Lower leg skin (tissue), 4 donors: Measurements from ENCODE around the gene ZCCHC2. TPM values are rescaled to one million over a fixed set of nuclear protein-coding genes. Genes with fewer than 3 reads are reported as not detected.

Experiments
- DNase-seq, 2 donors: peaks; one replicate each; pipeline ENCODE4 v3.0.0-alpha.2; 2019; ENCODE audit warnings: low spot score in 2 of 2
- H3K4me3 ChIP-seq: fragments of 200-600 bp; sonication (generic); 2 replicates; pipeline ENCODE4 v1.5.1; 2017; ENCODE audit warnings: mild to moderate bottlenecking, low read depth; ENCODE audit not compliant: poor library complexity, severe bottlenecking
- POLR2A ChIP-seq, 2 donors: fragments of 450-650 bp; IDR thresholded peaks; one replicate each; pipeline ENCODE4 v1.6.1; 2016 to 2017; ENCODE audit warnings: antibody characterized with exemption in 2 of 2, mild to moderate bottlenecking in 1 of 2, moderate library complexity in 1 of 2
- WGBS, 2 donors: methylation state at CpG; one replicate each; pipeline ENCODE4 v1.1.5; 2018; 5-methylcytosine and 5-hydroxymethylcytosine counted together
- intact Hi-C: fragments of 100-400 bp; cut with DNase I; formaldehyde crosslinking; loops from one replicate; pipeline ENCODE4 v1.15.0; 2023; ENCODE audit warnings: low total_unique reads
- total RNA-seq, 4 donors: library from RNA; depleted of rRNA; stranded (reverse); fragments of >200 nt; gene quantifications; one replicate each; pipeline ENCODE4 v1.1.0, GENCODE V29; 2016
- TF ChIP-seq, protein P1 (sequence below), 3 donors: fragments of 450-650 bp; IDR thresholded peaks; one replicate each; pipeline ENCODE4 v1.5.1; 2016; ENCODE audit warnings: antibody characterized with exemption in 3 of 3, mild to moderate bottlenecking in 3 of 3, moderate library complexity in 2 of 3

The ZCCHC2 gene
- total RNA-seq, 4 donors from 2014 or later, result 23.0 to 34.1 (median 27.8) TPM

DNA sequence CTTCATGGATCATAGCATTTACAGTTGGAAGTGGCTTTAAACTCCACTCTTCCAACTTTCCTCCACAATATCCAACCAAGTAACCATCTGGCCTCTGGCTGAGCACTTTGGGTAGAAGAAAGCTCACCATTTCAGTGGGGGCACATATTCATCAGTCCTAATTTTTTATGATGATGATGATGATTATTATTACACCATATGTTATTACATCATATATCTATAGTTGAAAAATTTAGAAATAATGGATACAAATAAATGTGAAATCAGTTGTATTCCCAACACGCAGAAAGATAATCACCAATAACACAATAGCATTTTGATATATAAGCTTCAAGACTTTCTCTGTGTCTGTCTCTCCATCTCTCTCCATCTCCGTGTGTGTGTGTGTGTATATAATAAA lies 26.6 kb upstream of the ZCCHC2 start:
- intact Hi-C loops, result no loop called here
- WGBS, 2 donors, result 96% methylated on average over 2 of the region's 2 CpGs
- TF ChIP-seq, protein P1, sequence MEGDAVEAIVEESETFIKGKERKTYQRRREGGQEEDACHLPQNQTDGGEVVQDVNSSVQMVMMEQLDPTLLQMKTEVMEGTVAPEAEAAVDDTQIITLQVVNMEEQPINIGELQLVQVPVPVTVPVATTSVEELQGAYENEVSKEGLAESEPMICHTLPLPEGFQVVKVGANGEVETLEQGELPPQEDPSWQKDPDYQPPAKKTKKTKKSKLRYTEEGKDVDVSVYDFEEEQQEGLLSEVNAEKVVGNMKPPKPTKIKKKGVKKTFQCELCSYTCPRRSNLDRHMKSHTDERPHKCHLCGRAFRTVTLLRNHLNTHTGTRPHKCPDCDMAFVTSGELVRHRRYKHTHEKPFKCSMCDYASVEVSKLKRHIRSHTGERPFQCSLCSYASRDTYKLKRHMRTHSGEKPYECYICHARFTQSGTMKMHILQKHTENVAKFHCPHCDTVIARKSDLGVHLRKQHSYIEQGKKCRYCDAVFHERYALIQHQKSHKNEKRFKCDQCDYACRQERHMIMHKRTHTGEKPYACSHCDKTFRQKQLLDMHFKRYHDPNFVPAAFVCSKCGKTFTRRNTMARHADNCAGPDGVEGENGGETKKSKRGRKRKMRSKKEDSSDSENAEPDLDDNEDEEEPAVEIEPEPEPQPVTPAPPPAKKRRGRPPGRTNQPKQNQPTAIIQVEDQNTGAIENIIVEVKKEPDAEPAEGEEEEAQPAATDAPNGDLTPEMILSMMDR (IDR thresholded peaks at IDR 0.05), result no peak
- TF ChIP-seq POLR2A (IDR thresholded peaks at IDR 0.05), result no peak

DNA sequence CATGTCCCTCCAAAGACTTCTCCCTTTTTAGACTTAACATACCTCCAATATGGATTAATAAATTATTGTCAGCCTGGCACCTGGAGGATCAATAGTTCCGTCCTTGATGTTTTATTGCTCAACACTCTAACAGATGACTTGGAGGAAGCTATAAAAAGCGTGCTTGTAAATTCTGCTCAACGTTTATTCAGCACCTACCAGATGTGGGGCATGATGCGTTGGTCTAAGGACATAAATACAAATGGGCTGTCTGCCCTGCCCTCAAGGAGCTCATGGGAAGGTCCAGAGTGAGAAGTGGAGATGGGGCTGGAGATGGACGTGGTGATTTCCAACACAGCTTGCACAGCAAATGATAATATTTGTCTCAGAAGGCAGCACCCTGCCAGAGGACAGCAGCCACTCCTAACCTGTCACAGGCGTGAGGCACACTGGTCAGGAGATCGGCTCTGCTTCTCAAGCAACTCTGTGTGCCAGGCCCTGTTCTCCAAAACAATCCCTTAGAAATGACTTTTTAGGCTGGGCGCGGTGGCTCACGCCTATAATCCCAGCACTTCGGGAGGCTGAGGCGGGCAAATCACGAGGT lies 25.5 kb upstream of the ZCCHC2 start:
- DNase-seq, result no peak
- no peak overlapping the region for H3K4me3 ChIP-seq
- TF ChIP-seq, protein P1 (IDR thresholded peaks at IDR 0.05), result no peak
- TF ChIP-seq POLR2A (IDR thresholded peaks at IDR 0.05), result no peak
- 72 to 73% methylated on average over 13 of the region's 13 CpGs for WGBS, 2 donors
- intact Hi-C loops, result no loop called here

More for the DNA sequence above, 26.6 kb upstream of the ZCCHC2 start:
- H3K4me3 ChIP-seq, result no peak overlapping the region
- no peak for DNase-seq

DNA sequence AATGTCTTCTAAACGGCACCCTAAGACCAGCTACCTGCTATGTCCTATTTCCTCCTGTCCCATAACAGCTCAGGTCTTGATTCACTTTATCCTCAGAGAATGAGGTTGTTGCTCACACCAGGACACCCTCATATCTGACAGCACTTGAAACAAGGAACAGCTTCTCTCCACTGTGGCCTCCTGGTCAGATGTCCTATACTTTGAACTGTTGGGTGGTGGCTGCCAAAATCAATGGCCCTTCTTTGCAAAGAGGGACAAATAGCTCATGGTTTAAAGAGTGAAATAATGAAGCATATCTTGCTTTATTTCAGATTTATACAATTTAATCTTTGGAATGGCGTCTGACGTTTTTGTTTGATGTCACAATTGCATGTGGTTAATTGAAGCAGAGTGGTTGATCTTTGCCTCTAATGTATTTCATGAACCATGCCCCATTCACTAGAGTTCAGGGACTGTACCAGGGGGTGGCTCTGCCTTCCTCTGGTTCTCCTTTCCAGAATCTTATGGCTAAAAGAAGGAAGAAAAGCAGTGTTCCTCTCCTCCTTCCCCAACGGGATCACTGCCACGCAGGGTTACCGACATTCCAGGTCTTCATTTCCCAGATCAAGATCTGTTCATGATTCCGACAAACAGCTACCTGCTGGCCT lies 24.1 kb upstream of the ZCCHC2 start:
- WGBS, 2 donors, result 81 to 90% methylated on average over 7 of the region's 7 CpGs
- intact Hi-C loops, result no loop called here

DNA sequence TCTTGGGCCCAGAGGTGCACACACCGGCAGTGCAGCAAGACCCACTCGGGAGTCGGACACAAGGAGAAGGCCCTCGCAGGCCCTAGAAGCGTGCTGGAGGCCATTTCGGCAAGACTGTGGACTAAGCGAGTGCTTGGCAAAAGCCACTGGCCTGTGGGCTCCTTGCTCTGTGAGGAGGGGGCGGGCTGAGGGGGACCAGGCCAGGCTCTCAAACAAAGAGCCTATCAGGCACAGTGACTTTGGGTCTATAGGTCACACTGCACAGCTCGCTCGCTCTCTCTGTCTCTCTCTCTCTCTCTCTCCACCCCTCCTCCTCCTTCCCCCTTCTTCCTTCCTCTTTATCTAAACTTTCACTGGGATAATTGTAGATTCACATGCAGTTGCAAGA lies 23.6 kb upstream of the ZCCHC2 start:
- 84 to 92% methylated on average over 10 of the region's 10 CpGs for WGBS, 2 donors
- DNase-seq, result no peak
- intact Hi-C loops, result no loop called here
- no peak for TF ChIP-seq POLR2A (IDR thresholded peaks at IDR 0.05)
- TF ChIP-seq, protein P1 (IDR thresholded peaks at IDR 0.05), result no peak
- H3K4me3 ChIP-seq, result no peak overlapping the region

More for the DNA sequence above, 24.1 kb upstream of the ZCCHC2 start:
- H3K4me3 ChIP-seq, result no peak overlapping the region
- DNase-seq, result no peak
- TF ChIP-seq POLR2A (IDR thresholded peaks at IDR 0.05), result no peak
- TF ChIP-seq, protein P1 (IDR thresholded peaks at IDR 0.05), result no peak

DNA sequence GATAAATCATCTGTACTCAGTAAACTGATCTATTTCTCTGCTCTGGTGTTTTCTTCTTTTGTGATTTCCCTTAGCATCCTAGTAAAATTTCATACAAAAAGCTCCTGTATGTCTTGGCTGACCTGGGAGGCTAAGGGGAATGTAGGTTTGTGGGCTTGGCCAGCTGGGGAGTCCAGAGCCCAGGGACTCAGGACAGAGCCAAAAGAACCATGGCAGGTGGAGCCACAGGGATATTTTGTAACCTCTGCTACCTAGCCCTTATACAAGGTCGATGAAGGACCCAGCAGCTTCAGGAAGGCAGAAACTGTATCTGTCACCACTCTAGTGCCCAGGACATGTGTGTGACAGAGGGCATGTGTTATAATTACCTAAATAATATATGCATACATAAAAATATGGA lies 22.7 kb upstream of the ZCCHC2 start:
- no peak overlapping the region for H3K4me3 ChIP-seq
- intact Hi-C loops, result no loop called here
- no peak for DNase-seq
- 92 to 100% methylated on average over 1 of the region's 1 CpG for WGBS, 2 donors
- TF ChIP-seq POLR2A (IDR thresholded peaks at IDR 0.05), result no peak
- TF ChIP-seq, protein P1 (IDR thresholded peaks at IDR 0.05), result no peak
